Esophagus squamous epithelium (tissue), 4 donors: ENCODE results near the gene SNAPC4.

Source experiments
- POLR2A ChIP-seq, 4 donors: fragments of 450-650 bp; IDR thresholded peaks; one replicate each; pipeline ENCODE4 v1.6.1; 2017; ENCODE audit warnings: antibody characterized with exemption in 4 of 4, mild to moderate bottlenecking in 4 of 4, moderate library complexity in 3 of 4
- TF ChIP-seq, protein P1 (sequence below), 6 experiments: fragments of 450-650 bp in 4 of 6; fragments of 200-600 bp in 2 of 6; sonication (generic) in 2 of 6; IDR thresholded peaks; one replicate each; pipeline ENCODE4 v1.5.1; 2016 to 2019; ENCODE audit warnings: antibody characterized with exemption in 6 of 6, mild to moderate bottlenecking in 4 of 6, moderate library complexity in 4 of 6

DNA sequence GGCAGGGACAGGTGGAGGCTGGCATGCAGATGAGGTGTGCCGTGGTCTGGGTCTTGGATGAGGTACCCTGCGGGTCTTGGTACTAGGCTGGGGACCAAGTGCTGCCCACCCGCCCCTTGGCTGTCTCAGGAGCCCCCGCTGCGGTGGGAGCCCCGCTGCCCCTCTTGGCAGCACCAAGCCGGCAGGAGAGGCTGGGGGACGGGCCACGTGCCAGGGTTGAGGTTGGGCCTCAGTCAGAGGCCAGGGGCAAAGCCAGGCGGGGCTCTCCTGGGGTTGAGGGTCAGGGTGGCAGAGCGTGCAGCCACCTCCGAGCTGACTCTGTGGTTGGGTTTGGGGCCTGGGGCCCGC lies 28.5 kb downstream of the SNAPC4 start:
- TF ChIP-seq POLR2A (IDR thresholded peaks at IDR 0.05), result no peak
- TF ChIP-seq, protein P1, sequence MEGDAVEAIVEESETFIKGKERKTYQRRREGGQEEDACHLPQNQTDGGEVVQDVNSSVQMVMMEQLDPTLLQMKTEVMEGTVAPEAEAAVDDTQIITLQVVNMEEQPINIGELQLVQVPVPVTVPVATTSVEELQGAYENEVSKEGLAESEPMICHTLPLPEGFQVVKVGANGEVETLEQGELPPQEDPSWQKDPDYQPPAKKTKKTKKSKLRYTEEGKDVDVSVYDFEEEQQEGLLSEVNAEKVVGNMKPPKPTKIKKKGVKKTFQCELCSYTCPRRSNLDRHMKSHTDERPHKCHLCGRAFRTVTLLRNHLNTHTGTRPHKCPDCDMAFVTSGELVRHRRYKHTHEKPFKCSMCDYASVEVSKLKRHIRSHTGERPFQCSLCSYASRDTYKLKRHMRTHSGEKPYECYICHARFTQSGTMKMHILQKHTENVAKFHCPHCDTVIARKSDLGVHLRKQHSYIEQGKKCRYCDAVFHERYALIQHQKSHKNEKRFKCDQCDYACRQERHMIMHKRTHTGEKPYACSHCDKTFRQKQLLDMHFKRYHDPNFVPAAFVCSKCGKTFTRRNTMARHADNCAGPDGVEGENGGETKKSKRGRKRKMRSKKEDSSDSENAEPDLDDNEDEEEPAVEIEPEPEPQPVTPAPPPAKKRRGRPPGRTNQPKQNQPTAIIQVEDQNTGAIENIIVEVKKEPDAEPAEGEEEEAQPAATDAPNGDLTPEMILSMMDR (IDR thresholded peaks at IDR 0.05), result no peak
